GM18520 (cell line): ENCODE measurements around the gene ZCCHC9.
"Not testable (repeated sequence)": the region's sequence is repeated elsewhere in the genome, so short reads cannot be mapped to it uniquely, and the experiment has no call there.

ENCODE experiments used
- ATAC-seq: cut with Tn5 transposase; IDR thresholded peaks from one replicate; pipeline ENCODE4 v1.9.1; 2021; ENCODE audit not compliant: unreplicated experiment

ZCCHC9 gene

GRCh38 chr5:81303563-81303962 lies 2.2 kb downstream of the ZCCHC9 start:
- no peak for ATAC-seq

DNA sequence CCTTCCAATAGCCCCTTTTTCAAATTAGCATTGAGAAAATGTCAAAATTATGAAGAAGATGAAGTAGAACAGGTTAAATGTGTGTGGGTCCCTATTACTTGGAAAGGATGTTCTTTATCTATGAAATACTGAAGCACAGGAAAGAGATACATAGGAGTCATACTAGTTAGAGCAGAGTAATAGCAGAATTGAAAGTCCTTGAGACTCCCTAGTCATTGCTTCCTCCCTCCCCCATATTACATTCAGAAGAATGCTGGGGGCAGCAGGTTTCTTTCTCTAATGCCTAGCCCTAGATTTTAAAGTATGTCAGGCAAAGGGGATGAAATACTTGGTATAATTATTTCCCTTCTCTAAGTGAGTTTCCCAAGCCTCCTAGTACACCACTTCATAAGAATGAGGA lies 4.4 kb downstream of the ZCCHC9 start:
- no peak for ATAC-seq

DNA sequence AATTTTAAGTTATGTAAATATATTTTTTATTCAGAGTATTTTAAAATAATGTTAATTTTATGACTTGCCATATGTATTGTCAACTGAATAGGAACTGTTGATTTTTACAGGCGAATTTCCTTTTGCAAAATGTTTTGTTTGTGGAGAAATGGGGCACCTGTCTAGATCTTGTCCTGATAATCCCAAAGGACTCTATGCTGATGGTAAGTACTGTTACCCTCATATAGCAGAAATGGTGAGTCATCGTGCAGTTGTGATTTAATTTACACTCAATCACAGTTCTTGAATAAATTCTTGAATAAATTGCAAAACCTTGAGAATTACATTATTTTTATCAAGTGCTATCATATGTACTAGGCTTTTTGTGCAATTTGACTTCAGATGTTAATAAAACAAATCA lies 7.4 kb downstream of the ZCCHC9 start:
- no peak for ATAC-seq

- ATAC-seq, result no peak
Measured at GRCh38 chr5:81310402-81311063, 9.1 kb downstream of the ZCCHC9 start.

DNA sequence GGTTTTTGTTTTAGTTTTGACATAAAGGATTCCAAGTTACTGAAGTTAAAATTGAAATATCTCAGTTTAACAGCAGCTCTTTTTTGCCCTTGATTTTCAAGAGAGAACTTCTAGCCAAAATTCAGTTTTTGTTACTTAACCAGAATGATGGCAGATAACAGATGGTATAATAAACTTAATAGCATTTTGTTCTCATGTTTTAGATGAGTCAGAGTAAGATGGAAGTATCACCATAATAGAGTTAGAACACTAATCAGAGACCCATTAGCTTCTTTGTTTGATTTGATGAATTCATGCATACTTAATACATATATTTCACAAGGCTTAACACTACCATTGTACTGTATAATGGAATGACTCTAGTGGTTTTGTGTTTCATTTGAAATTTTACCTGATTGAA lies 11.9 kb downstream of the ZCCHC9 start:
- no peak for ATAC-seq

- no peak for ATAC-seq
Measured at GRCh38 chr5:81313686-81314085, 12.3 kb downstream of the ZCCHC9 start.

- ATAC-seq, result no peak
Measured at GRCh38 chr5:81314581-81314980, 13.2 kb downstream of the ZCCHC9 start.

DNA sequence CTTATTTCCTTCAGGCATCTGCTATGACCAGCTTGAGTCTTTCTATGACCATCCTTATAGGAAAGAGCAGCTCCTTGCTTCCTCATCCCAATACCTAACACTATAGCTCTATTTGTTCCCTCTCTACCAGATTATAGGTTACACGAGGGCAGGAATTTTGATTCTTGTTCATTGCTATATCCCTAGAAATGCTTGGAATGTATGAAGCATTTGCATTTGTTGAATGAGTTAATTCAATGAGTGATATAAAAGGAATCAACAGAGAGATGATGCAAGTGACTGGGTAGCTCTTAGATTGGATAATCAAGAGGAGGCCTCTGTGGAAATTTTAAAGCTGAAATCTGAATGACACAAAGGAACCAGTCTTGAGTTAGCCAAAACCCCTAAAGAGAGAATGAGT lies 13.9 kb downstream of the ZCCHC9 start:
- no peak for ATAC-seq

DNA sequence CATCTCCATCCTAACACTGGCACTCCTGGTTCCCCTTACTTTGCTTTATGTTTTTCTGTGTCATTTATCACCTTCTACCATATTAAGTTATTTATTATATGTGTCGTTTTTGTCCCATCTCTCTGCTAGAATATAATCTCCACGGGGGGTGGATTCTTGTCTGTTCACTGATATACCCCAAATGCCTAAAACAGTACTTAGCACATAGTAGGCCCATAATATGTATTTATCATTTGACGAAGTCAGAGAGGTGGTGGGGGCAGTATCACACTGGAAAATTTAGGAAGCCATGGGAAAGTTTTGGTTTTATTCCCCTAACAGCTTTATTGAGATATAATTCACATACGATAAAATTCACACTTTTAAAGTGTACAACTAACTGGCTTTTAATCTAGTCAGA lies 14.4 kb downstream of the ZCCHC9 start:
- no peak for ATAC-seq

- ATAC-seq, result no peak
Measured at GRCh38 chr5:81316571-81316970, 15.2 kb downstream of the ZCCHC9 start.

- ATAC-seq, result no peak
Measured at GRCh38 chr5:81317536-81317935, 16.1 kb downstream of the ZCCHC9 start.

DNA sequence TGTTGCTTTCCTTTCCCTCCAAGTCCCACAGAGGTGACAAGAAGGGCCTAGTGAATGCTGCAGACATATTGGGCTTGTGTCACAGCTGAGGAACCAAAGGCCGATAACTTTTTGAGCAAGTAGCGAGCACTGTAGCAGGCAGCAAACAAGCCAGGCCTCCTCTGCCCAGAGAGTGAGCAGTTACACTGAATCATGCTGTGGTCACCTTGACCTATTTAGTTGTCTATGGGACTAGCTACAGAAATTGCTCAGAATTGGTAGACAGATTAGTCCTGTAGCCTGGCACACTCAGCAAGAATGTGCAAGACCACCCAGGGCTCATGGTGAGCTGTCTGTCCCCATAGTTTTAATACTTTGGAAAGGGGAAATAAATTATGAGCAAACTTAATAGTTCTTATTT lies 25.2 kb downstream of the ZCCHC9 start:
- ATAC-seq, result no peak

DNA sequence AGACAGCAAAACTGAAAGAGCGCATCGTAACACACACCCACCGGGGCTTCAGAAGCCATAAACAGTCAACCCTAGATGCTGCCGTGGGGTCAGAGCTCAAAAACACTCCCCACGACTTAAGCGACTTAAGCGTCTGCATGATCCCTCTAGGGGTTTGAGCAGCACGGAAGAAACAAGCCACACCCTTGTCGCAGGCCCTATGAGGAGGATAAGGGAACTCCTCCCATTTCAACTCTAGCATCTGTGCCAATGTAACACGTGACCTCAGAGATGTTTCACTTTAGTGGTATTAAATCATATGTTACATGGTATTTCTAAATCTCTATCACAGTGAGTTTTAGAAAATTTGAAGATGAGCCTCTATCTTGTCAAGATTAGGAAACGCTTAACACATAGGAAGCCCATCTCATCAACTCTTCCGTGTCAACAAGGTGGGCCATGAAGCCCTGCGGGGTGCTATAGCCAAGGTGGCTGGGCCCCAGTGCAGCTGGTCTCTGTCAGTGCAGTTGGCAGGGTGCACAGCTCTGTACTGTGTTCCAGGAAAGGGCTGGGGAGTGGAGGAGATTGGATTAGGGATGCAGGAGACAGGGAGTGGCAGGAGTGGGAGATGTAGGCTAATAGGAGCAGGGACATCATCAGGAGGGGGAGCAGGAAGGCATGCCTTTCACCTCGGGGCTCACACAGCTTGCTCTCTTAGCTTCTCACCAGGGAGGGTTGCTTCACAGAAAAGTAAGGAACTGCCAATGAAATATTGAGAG lies 33.1 kb downstream of the ZCCHC9 start:
- ATAC-seq, result no peak

GRCh38 chr5:81335946-81336345 lies 34.6 kb downstream of the ZCCHC9 start:
- no peak for ATAC-seq

- ATAC-seq, result no peak
Measured at GRCh38 chr5:81336556-81336955, 35.2 kb downstream of the ZCCHC9 start.

GRCh38 chr5:81337803-81338202 lies 36.4 kb downstream of the ZCCHC9 start:
- ATAC-seq, result no peak

GRCh38 chr5:81338213-81338612 lies 36.8 kb downstream of the ZCCHC9 start:
- not testable (repeated sequence) for ATAC-seq

GRCh38 chr5:81344736-81345135 lies 43.3 kb downstream of the ZCCHC9 start:
- no peak for ATAC-seq

GRCh38 chr5:81345411-81346003 lies 44.1 kb downstream of the ZCCHC9 start:
- no peak for ATAC-seq

DNA sequence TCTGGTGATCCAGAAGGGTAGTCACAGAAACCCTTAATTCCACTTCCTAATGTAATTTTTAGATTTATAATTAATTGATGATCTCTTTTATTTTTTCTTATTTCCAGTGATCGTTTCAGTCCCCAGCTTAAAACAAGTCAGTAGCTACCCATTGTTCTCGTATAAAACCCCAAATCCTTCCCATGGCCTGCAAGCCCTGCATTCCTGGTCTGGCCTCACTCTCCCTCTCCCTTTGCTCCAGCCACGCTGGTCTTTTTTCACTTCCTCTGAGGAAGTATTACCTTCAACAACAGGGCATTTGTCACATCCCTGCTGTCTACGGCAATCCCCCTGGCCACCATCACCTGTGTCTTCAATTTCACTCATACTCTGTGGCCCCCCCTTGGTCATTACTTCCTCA lies 47.8 kb downstream of the ZCCHC9 start:
- ATAC-seq, result no peak

- no peak for ATAC-seq
Measured at GRCh38 chr5:81350507-81350906, 49.1 kb downstream of the ZCCHC9 start.

DNA sequence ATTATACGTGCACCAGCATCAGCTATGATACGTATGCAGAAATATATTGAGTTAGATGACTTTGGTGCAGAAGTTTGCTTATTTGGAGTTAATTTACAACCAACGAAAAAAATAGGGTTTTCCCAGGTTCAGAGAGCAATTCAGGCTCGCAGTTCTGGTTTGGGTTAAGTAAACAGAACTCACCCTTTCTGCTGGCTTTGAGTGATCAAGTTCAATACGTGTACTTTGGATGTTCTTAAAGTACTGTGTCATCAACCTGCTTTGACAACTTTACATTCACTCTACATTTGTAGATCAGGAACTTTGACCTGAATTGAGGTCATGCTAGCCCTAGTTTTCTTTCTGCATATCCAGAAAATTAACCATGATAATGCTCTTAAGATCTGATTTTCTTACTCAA lies 51.8 kb downstream of the ZCCHC9 start:
- no peak for ATAC-seq
